Right forelimb (tissue), 1 donor: ENCODE measurements around the gene GMCL2.
A peak's percentile ranks its signal among the peaks of the same experiment; 100 is the strongest.

Source experiments
- DNase-seq: peaks from one replicate; pipeline ENCODE4 v3.0.0-alpha.2; 2018

Gene GMCL2

DNA sequence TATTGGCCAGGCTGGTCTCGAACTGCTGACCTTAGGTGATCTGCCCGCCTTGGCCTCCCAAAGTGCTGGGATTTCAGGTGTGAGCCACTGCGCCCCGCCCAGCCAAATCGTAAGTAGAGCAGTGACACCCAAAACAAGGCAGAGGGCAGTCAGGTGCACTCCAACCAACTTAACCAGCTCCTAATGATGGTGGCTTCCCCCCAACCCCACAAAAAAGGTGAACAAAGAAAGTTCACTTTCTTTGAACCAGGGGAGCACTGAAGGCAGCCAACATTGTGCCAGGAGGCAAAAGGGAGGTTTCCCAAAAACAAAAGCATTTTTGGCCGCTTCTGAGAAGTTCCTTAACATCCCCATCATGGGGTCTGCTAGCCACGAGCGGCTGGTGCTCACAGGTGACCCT lies 9.6 kb downstream of the GMCL2 start:
- DNase-seq: no peak

DNA sequence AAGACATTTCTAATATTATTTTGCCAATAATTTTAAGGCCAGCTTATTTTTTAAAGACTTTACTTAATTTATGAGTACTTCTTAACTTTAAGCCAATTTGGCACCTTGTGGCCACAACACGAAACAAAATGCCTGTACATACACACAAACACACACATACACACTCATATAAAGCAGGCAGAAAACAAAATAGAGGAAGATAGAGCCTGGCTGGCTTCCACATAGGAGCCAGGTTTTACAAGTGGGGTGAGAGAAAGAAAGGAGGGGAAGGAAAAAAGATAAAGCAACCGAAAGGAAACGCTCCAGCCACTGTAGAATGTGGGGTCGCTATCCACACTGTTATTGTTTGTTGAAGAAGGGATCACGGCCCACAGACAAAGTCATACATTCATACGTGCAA lies 10.4 kb downstream of the GMCL2 start:
- DNase-seq: no peak

DNA sequence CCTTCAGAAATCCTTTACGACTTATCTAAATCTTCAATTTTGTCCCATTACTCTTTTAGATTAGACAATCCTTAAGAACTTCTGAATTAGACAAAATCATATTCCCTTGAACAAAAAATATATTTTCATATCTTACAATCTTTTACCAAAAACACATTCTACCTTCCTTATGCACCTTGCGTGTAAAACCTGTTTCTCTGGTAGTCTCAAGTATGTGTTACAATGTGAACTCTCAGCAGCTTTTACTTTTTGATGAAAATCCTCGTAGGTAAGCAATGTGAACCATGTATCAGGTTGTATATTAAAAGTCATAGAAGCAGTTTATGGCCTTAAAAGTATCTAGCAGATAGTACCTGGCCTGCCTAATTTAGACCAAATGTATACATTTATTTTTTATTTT lies 12.7 kb downstream of the GMCL2 start:
- no peak for DNase-seq

DNA sequence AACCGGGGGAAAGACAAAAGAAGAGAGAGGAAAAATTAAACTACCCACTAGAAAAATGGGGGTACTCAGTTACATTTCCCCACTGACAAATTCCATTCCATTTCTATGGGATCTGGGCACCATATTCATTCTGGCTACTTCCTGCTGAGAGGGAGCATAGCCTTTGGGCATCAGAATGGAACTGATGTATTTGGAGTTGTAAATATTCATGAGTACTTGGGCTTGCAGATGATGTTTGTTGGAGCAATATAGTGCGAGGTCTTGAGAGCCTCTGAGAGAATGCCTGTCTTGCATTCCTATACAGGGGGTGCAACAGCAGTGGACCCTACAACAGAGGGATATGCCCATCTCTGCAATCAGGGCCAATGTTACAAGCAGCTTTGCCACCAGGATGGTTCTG lies 16.7 kb downstream of the GMCL2 start:
- DNase-seq: no peak

DNA sequence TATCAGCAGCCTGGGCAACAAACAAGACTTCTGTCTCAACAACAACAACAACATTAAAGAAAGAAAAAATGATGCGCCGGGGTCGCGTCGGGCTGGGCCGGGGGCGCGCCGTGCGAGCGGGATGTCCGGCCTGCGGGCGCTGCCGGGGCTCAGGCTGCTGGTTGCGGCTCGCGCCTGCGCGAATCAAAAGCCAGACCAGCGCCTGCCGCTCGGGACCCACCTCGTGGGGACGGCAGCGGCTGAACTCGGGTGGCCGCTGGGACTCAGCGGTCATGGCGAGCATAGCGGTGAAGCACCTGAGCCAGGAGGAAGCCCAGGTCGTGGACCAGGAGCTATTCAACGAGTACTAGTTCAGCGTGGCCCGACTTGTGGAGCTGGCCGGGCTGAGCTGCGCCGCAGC lies 21.6 kb downstream of the GMCL2 start:
- DNase-seq: no peak

DNA sequence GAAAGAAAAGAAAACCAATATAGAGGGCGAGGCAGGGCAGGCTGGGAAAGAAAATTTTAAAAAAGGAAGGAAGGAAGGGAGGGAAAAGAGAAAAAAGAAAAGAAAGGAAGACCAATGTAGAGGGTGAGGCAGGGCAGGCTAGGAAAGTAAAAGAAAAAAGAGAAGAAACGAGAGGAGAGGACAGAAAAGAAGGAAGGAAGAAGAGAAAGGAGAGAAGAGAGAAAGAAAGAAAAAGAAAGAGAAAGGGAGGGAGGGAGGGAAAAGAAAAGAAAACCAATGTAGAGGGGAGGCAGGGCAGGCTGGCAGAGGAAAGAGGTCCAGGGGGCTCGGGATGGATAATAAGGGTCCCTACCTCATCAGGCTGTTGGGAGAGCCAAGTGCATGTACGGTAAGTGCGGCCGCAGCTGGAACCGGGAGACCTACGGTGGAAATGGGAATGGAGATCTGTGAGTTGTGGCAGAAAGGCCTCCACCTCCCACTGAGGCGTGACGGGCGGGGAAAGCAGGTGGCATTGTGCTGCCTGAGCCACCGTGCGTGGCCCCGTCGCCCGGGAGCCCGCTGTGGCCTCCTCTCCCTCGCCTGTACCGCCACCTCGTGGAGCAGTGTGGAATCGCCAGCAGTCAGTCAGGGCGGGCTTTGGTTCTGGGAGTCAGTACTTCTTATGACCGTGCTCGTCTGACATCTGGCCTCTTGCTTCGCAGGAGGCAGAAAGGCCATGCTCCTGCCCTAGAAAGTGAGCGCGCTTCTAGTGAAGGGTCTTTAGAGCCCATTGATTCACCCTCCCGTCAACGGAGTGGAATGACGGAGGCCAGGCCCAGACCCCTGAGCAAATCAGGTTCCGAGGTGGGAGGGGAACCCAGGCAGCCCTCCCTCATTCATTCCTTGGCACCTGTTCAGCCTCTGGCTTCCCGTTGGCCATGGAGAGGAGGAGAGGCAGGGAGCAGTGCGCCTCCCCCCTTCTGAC lies 23.1 kb downstream of the GMCL2 start:
- peak; percentile 92 for DNase-seq

DNA sequence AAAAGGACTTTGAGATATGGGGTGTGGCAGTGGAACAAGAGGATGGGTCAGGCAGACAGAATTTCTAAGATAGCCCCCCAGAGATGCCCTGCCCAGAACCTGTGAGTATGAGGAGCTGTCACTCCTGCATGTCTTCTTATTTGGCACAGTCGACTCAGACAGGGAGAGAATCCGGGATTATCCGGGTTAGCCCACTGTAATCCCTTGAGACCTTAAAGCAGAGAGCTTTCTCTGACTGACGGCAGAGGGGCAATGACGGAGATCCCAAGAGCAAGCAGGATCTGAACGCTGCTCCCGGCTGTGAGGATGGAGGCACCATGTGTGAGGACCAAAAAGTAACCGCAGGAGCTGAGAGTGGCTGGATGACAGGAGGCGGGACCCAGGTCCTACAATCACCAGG lies 24.7 kb downstream of the GMCL2 start:
- DNase-seq: no peak

DNA sequence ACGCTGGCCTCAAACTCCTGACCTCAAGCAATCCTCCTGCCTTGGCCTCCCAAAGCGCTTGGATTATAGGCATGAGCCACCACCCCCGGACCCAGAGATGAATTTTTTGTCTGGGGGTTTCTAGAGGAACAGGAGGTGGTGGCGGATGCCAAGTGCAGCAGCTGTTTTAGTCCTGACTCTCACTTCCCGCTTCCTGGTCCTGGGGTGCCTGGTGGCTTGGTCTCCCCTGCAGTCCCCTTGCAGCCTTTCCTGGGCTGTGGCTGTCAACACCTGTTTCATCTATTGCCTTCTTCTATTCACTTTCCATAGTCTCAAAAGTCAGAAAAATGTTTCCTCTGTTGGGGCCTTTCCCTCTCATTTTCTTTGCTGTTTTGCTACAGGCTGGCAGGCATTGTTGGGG lies 27.0 kb downstream of the GMCL2 start:
- no peak for DNase-seq

DNA sequence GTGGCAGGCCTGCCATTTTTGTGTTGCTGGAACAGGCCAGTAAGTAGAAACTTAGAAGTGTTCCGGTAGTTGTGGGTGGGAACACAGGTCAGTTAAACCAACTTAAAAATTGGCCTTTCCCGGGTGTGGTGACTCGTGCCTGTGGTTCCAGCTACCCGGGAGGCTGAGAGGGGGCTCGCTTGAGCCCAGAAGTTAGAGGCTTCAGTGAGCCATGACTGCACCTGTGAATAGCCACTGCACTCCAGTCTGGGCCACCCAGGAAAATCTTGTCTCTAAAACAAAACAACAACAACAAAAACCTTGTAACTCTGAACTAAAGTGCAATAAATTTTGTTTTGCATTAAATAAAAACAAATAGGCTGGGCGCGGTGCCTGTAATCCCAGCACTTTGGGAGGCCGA lies 32.1 kb downstream of the GMCL2 start:
- DNase-seq: no peak

DNA sequence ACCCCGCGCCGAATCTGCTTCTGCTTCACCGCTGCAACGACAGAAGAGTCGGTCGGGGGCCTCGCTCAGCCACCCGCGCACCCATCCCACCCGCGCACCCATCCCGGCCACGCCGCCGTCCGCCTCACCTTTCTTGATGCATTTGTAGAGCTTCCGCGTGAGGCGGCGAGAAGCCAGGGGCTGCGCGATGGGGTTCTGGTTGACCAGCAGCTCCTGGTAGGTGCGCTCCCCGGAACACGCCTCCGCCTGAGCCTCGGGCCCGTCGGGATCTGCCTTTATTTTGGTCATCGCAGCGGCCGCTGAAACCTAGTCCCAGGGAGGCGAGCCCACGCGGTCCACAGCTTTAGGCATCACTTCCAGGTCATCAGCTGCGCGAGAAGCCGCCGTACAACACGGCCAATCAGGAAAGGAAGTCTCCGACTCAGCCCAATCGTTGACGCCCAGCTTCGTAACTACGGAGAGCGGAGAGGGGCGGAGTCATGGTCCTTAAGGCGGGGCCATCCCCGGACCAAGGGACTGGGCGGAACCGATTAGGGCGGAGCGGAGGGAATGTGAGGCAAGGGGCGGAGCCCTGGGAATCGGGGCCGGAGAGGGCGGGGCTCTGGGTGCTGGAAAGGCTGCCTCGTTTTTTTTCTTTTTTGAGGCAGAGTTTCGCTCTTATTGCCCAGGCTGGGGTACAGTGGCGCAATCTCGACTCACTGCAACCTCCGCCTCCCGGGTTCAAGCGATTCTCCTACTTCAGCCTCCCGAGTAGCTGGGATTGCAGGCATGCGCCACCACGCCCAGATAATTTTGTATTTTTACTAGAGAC lies 33.4 kb downstream of the GMCL2 start, which contains the start of gene NHP2:
Gene NHP2 (minus strand): TSS at position 356 of the 811 bp plus-strand sequence. CDS start 68 bp downstream, at position 288.
- DNase-seq: peak; percentile 98

DNA sequence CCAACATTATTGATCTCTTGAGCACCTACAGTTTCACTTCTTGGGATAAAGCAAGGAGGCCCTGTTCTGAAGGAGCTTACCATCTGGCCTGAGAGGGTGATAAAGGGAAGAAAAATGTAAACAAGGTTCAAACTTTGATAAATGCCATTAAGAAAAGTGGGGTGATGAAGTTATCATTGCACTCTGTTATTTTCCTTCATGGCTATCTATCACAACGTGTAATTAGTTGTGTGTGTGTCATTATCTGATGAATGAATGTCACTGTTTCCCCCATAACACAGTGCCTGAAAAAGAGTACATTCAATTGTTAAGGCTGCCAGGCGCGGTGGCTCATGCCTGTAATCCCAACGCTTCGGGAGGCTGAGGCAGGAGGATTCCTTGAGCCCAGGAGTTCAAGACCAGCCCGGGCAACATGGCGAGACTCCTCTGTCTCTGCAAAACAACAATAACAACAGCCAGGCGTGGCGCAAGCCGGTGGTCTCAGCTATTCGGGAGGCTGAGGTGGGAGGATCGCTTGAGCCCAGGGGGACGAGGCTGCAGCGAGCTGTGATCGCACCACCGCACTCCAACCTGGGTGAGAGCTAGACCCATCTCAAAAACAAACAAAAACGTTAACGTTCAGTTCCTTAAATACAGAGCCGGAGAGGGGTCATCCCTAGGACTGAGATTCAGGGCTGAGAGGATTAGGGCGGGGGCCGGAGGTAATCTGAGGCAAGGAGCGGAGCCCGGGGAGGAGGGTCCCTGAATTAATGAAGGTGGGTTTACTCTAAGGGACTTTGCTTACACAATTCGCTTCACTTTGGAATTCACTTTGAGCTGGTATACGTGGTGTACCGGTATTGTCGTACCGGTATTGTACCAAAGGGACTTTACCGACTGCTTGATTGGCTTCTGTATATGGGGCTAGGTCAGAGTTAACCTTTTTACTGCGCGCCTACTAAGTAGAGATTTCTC lies 34.4 kb downstream of the GMCL2 start:
- DNase-seq: no peak

DNA sequence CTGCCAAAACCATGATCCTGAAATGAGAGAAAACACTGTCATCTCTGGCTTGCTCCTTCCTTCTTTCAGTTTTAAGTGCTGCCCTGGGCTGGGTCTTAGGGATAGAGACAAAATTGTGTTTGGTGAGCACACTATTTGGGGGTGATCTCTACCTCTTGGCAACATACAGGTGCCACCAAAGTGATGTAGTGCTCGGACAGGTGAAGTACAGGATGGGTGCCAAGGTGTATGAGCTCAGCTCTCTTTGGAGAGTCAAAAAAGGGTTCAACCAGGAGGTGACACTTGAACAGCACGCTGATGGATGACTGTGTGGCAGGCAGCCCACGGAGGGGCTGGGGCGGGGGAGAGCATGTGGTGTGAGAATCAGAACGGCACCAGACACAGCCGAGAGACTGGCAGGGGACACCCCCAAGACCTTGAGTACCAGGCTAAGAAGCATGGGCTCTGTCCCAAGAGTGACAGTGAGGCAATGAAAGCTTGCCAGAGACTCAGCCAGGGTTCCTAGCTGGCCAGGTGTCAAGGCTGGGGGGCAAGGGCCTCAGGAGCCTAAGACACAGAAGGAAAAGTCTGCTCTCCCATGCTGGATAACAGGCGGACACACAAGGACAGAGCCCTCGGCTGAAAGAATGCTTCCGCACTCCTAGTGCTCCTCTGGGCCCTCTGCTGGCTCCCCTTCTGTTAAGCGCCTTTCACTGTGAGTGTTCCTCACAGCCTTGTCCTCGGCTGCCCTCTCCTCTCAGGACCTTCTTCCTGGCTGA lies 36.0 kb downstream of the GMCL2 start:
- DNase-seq: no peak

DNA sequence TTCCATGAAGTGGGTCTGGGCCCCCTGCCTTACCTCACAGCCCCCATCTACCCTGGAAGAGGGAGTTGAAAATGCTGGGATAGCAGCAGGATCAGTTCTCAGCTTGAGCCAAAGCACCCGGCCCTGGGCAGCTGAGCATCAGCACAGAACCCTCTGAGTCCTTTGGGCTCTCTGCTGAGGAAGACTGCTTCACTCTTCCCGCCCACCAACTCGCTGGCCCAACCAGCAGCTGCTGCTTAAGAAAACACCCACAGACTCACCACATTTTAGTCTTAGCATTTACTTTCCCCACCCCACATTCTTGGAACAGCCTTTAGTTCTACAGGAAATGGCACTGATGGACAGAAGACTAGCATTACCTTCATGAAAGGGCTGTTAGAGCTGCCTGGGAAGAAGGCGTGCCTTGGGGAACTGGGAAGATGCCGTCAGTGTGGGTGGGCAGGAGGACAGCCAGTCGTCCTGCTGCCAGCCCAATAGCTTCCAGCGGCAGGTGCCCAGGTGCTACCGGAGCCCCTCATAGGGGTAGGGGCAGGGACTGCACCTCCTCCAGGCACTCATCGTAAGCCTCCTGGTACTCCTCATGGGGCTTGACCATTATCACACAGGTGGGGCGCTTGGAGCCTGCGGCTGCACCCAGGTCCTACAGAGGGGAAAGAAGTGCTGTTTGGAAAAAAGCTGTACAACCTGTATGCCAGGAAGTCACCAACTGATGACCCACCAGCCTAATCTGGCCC lies 37.8 kb downstream of the GMCL2 start:
- no peak for DNase-seq

DNA sequence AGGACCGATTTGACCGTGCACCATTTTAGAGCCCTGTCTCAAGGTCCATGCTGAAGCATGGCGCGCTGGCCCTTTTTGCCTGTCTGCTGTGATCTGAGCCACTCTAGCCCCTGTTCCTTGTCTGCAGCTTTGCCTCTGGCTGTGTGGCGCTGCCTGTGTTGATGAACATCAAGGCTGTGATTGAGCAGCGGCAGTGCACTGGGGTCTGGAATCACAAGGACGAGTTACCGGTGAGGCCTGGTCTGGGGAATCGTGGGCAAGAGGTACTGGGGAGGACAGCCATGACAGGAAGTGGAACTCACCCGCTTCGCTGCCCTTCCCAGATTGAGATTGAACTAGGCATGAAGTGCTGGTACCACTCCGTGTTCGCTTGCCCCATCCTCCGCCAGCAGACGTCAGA lies 39.8 kb downstream of the GMCL2 start:
- no peak for DNase-seq

DNA sequence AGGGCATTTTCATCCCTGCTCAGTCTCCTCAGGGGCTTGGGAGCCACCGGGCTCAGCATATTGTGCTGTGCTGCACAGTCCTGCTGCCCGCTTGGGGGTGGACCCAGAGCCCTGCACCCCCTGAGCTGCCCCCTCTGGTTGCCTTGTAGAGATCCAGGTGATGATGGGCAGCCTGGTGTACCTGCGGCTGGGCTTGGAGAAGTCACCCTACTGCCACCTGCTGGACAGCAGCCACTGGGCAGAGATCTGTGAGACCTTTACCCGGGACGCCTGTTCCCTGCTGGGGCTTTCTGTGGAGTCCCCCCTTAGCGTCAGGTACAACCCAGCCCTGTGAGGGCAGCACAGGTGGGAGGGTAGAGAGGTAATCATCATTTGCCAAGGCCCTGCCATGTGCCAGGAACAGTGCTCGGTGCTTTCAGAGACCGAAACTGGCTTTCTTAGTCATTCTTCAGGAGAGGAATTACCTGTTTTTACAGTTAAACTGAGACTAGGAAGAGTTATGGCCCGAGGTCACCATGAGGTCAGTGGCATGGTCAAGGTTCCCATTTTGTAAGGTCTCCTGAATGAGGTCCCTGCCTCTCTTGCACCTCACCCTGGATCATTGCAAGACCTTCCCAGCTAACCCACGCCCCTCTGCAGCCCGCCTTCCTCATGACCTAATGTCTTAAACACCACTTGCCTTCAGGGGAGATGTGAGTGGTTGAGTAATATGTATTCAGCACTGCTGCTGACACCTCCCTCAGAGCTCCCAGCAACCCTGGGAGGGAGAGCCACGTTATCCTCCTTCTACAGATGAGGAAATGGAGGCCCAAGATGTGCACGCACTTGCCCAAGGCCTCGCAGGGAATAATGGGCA lies 41.0 kb downstream of the GMCL2 start:
- peak; percentile 62 for DNase-seq

DNA sequence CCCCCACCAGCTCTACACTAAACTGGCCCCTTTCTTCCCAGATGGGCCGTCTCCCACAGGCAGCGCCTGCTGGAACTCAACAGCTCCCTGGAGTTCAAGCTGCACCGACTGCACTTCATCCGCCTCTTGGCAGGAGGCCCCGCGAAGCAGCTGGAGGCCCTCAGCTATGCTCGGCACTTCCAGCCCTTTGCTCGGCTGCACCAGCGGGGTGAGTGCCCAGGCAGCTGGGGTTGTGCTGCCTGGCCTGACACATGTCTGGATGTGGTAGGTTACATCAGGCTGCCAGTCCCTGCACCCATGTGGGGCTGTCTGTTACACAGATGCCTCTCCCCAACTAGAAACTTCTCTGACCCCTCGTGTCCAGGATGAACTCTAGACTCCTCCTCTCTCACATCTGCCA lies 43.3 kb downstream of the GMCL2 start:
- peak; percentile 83 for DNase-seq

DNA sequence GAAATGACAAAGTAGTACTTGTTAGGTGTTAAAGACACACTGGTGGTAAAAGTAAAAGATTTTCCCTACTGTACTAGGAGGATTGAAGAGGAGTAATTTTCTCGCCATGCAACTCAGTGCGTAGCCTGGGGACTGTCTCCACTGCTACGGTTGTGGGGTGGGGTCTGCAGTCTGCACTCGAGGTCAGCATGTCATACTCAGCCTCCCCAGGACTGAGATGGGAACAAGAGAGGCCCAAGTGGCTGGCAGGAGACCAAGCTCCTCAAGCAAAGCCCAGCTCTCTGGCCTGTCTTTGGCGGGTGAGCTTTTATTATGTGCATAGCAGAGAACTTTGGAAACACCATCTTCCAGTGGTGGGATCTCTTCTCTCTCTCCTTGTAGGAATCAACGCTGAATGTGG lies 43.9 kb downstream of the GMCL2 start:
- no peak for DNase-seq

DNA sequence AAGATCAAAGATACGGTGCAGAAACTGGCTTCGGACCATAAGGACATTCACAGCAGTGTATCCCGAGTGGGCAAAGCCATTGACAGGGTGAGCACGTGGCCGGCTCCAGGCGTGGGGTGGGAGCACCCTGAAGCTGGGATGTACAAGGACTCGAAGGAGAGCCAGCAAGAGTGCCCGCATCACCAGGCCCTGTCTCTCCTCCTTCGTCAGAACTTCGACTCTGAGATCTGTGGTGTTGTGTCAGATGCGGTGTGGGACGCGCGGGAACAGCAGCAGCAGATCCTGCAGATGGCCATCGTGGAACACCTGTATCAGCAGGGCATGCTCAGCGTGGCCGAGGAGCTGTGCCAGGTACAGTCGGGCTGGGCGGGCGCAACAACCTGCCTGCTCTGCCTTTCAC lies 44.5 kb downstream of the GMCL2 start:
- no peak for DNase-seq

DNA sequence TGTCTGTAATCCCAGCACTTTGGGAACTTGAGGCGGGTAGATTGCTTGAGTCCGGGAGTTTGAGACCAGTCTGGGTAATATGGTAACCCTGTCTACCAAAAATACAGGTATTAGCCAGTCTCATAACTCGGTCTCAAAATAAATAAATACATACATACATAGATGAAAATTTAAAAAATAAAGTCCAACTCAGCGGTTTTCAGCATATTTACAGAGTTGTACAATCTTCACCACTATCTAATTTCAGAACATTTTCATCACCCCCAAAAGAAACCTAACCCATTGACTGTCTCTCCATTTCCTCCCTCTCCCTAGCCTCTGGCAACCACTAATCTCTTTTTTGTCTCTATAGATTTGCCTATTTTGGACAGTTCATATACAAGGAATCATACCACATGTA lies 45.6 kb downstream of the GMCL2 start:
- DNase-seq: no peak

DNA sequence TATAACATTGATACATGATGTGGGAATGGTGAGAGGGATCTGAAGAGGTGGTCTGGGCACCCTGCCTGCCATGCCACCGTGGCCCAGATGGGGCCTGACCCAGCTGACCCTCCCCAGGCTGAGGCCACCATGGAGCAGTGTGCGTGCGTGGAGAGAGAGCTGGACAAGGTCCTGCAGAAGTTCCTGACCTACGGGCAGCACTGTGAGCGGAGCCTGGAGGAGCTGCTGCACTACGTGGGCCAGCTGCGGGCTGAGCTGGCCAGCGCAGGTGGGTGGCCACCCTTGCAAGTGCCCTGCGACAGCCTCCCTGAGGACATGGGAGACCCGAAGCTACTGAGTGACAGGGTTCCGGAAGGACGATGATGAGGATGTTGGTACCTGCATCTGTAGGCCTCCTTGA lies 49.2 kb downstream of the GMCL2 start:
- no peak for DNase-seq
